ENCODE data around the gene PTPRF. TPM values are rescaled to one million over a fixed set of nuclear protein-coding genes. Genes with fewer than 3 reads are reported as not detected.

The PTPRF gene
- total RNA-seq, 1 donor from 2014 or later, result 2.9 TPM

- intact Hi-C loops (cut with micrococcal nuclease), result no loop called here
- Histone ChIP-seq H3K27ac (replicated peaks) (no peak overlapping the region), H3K27me3 (ENCODE audit: low read depth) (no peaks in the 10 kb centered on the region), H3K9me3 (replicated peaks) (no peaks in the 10 kb centered on the region), H3K4me3 (no peak overlapping the region), H3K36me3 (no peaks in the 10 kb centered on the region), H3K4me1 (peaks cover 5% of the 10 kb centered on the region)
- DNase-seq, result no peak
- no peak for TF ChIP-seq CTCF (IDR thresholded peaks at IDR 0.05; ENCODE audit: borderline replicate concordance)
These were observed 27.1 kb downstream of the PTPRF start for GRCh38 chr1:43557744-43558245.

- no peak for TF ChIP-seq CTCF (IDR thresholded peaks at IDR 0.05; ENCODE audit: borderline replicate concordance)
- Histone ChIP-seq H3K36me3 (no peaks in the 10 kb centered on the region), H3K9me3 (replicated peaks) (no peaks in the 10 kb centered on the region), H3K4me1 (no peaks in the 10 kb centered on the region), H3K27me3 (ENCODE audit: low read depth) (no peaks in the 10 kb centered on the region), H3K4me3 (no peak overlapping the region), H3K27ac (replicated peaks) (no peak overlapping the region)
- intact Hi-C loops (cut with micrococcal nuclease), result no loop called here
- DNase-seq, result no peak
These were observed 27.7 kb downstream of the PTPRF start for GRCh38 chr1:43558346-43558841.

GRCh38 chr1:43559714-43560113, 29.0 kb downstream of the PTPRF start:
- H3K9me3 ChIP-seq (replicated peaks), result no peaks in the 10 kb centered on the region
- no peak for TF ChIP-seq CTCF (IDR thresholded peaks at IDR 0.05; ENCODE audit: borderline replicate concordance)
- no peaks in the 10 kb centered on the region for H3K4me1 ChIP-seq
- H3K36me3 ChIP-seq, result no peaks in the 10 kb centered on the region
- no peak for DNase-seq
- no peak overlapping the region for H3K4me3 ChIP-seq
- no peaks in the 10 kb centered on the region for H3K27me3 ChIP-seq (ENCODE audit: low read depth)
- intact Hi-C loops (cut with micrococcal nuclease), result no loop called here
- no peak overlapping the region for H3K27ac ChIP-seq (replicated peaks)

GRCh38 chr1:43560286-43560685, 29.6 kb downstream of the PTPRF start:
- intact Hi-C loops (cut with micrococcal nuclease), result no loop called here
- H3K27me3 ChIP-seq (ENCODE audit: low read depth), result no peaks in the 10 kb centered on the region
- no peak for TF ChIP-seq CTCF (IDR thresholded peaks at IDR 0.05; ENCODE audit: borderline replicate concordance)
- no peak overlapping the region for H3K27ac ChIP-seq (replicated peaks)
- peaks cover 3% of the 10 kb centered on the region for H3K4me1 ChIP-seq
- H3K4me3 ChIP-seq, result no peak overlapping the region
- H3K36me3 ChIP-seq, result no peaks in the 10 kb centered on the region
- H3K9me3 ChIP-seq (replicated peaks), result no peaks in the 10 kb centered on the region
- DNase-seq, result no peak

GRCh38 chr1:43563876-43564539, 33.3 kb downstream of the PTPRF start:
- no peak for DNase-seq
- intact Hi-C loops (cut with micrococcal nuclease), result no loop called here
- Histone ChIP-seq H3K4me1 (peaks cover 15% of the 10 kb centered on the region), H3K27me3 (ENCODE audit: low read depth) (no peaks in the 10 kb centered on the region), H3K9me3 (replicated peaks) (no peaks in the 10 kb centered on the region), H3K4me3 (no peak overlapping the region), H3K36me3 (no peaks in the 10 kb centered on the region), H3K27ac (replicated peaks) (no peak overlapping the region)
- no peak for TF ChIP-seq CTCF (IDR thresholded peaks at IDR 0.05; ENCODE audit: borderline replicate concordance)
